Measurements from ENCODE around the gene CHAF1B.
A peak's percentile ranks its signal among the peaks of the same experiment; 100 is the strongest.
"Not testable (repeated sequence)": the region's sequence is repeated elsewhere in the genome, so short reads cannot be mapped to it uniquely, and the experiment has no call there.

The CHAF1B gene

GRCh38 chr21:36385233-36386030 lies at the start of gene CHAF1B:
CHAF1B (plus strand) TSS chr21:36385392; CDS start chr21:36386137, 745 bp downstream.
- peak; percentile 40 for DNase-seq (ENCODE audit: low read depth)

- no peak for DNase-seq (ENCODE audit: low read depth)
These were observed 48.1 kb upstream of the CHAF1B start for GRCh38 chr21:36337099-36337509.

- no peak for DNase-seq (ENCODE audit: low read depth)
These were observed 46.2 kb upstream of the CHAF1B start for GRCh38 chr21:36338975-36339374.

- not testable (repeated sequence) for DNase-seq (ENCODE audit: low read depth)
These were observed 42.6 kb upstream of the CHAF1B start for GRCh38 chr21:36342581-36342980.

- no peak for DNase-seq (ENCODE audit: low read depth)
These were observed 40.3 kb upstream of the CHAF1B start for GRCh38 chr21:36344931-36345330.

- no peak for DNase-seq (ENCODE audit: low read depth)
These were observed 37.8 kb upstream of the CHAF1B start for GRCh38 chr21:36347278-36347961.

- DNase-seq (ENCODE audit: low read depth), result no peak
These were observed 37.2 kb upstream of the CHAF1B start for GRCh38 chr21:36347962-36348328.

GRCh38 chr21:36349315-36349714 lies 35.9 kb upstream of the CHAF1B start:
- no peak for DNase-seq (ENCODE audit: low read depth)

- DNase-seq (ENCODE audit: low read depth), result peak; percentile 28
These were observed 34.8 kb upstream of the CHAF1B start for GRCh38 chr21:36350282-36350910.

GRCh38 chr21:36354918-36355680 lies 30.1 kb upstream of the CHAF1B start:
- no peak for DNase-seq (ENCODE audit: low read depth)

GRCh38 chr21:36355868-36356267 lies 29.3 kb upstream of the CHAF1B start:
- no peak for DNase-seq (ENCODE audit: low read depth)

- no peak for DNase-seq (ENCODE audit: low read depth)
These were observed 26.0 kb upstream of the CHAF1B start for GRCh38 chr21:36359185-36359584.

GRCh38 chr21:36369064-36369685 lies 16.0 kb upstream of the CHAF1B start:
- DNase-seq (ENCODE audit: low read depth), result no peak

GRCh38 chr21:36375994-36376393 lies 9.2 kb upstream of the CHAF1B start:
- DNase-seq (ENCODE audit: low read depth), result no peak

GRCh38 chr21:36377391-36377842 lies 7.8 kb upstream of the CHAF1B start:
- DNase-seq (ENCODE audit: low read depth), result no peak

- DNase-seq (ENCODE audit: low read depth), result no peak
These were observed 5.9 kb upstream of the CHAF1B start for GRCh38 chr21:36379251-36379650.

GRCh38 chr21:36381841-36382589 lies 3.2 kb upstream of the CHAF1B start:
- DNase-seq (ENCODE audit: low read depth), result no peak

- not testable (repeated sequence) for DNase-seq (ENCODE audit: low read depth)
These were observed 2.5 kb upstream of the CHAF1B start for GRCh38 chr21:36382722-36383121.

GRCh38 chr21:36384885-36385232 lies 333 bp upstream of the CHAF1B start:
- DNase-seq (ENCODE audit: low read depth), result no peak

- DNase-seq (ENCODE audit: low read depth), result no peak
These were observed 945 bp downstream of the CHAF1B start for GRCh38 chr21:36386031-36386642.

- no peak for DNase-seq (ENCODE audit: low read depth)
These were observed 2.9 kb downstream of the CHAF1B start for GRCh38 chr21:36388096-36388495.

Data from GM04504 (cell line).